ENCODE data around the gene SLC6A8.

SLC6A8 gene

DNA sequence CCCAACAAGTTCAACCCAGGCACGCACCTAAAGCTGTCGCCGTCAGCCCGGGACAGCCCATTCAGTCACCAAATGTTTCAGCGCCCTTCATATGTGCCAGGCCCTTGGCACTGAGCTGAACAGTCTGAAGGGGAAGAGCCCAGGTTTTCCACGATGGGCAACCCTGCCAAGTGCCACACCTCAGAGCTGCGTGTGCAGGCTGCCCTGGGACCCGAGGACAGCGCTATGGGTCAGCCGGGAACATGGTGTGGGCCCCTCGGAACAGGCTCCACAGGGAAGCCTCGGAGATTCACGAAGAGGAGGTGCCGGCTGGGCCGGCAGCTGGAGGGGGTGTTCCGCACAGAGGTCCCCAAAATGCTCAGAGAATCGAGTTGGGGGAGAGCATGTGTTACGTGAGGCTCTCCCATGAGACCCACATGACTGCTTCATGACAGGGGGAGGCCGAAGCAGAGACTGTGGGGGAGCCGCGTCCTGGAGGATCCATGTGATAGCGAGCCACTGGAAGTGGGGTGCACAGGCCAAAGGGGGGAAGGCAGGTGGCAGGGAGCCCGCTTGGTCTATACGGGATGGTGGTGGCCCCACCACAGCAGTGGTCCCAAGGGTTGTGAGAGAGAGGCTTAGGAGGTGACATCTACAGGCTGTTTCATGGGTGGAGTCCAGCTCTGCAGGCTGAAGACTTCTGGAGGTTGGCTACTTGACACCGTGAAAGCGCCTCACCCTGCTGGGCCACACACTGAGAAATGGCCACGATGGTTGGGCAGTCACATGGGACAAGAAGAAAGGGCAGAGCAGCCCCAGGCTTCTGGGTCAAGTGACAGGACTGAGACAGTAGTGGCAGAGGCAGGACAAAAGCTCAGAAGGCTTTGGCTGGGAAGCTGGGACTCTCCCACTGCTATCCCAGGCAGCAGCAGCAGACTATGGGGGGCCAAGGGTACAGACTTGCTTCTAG is 22.3 kb downstream of the SLC6A8 start:
- H3K9me3 ChIP-seq (ENCODE audit: insufficient read depth, low read depth, low read length): no peaks in the 10 kb centered on the region
- H3K36me3 ChIP-seq (ENCODE audit: insufficient read depth, low read length): peaks cover 10% of the 10 kb centered on the region; the same call in 1 of the 2 replicates
- no peaks in the 10 kb centered on the region for H3K79me2 ChIP-seq (ENCODE audit: insufficient read depth, low read length)

DNA sequence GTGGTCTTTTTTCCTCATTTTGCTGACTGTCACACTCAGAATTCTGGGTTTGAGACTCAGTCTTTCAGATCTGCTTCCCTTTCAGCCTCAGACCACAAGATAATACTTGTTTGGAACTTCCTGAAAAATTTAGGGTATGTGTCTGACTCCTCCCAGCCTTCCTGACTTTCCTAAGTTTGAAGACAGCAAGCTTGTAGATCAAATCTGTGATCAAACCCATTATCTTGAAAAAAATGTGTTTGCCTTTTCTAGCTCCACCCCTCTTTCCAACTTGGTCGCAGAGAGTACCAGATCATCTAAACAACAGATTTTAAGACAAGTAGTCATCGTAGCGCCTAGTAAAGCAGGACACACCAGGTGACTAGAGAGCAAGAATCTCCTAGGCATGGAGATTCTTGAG is 26.5 kb downstream of the SLC6A8 start:
- Histone ChIP-seq H2AFZ (ENCODE audit: low read length) (no peak overlapping the region), H3K9me3 (ENCODE audit: insufficient read depth, low read depth, low read length) (no peaks in the 10 kb centered on the region), H3F3A (ENCODE audit: low read depth) (no peaks in the 10 kb centered on the region), H3K9me2 (replicated peaks; ENCODE audit: low read depth, low read length) (no peaks in the 10 kb centered on the region), H3K36me3 (ENCODE audit: insufficient read depth, low read length) (peaks cover 36% of the 10 kb centered on the region; the same call in 1 of the 2 replicates), H3K79me2 (ENCODE audit: insufficient read depth, low read length) (peaks cover 25% of the 10 kb centered on the region; the same call in 1 of the 2 replicates), H3K4me1 (ENCODE audit: insufficient read depth, low read length, poor library complexity, severe bottlenecking) (no peaks in the 10 kb centered on the region), H3K4me2 (ENCODE audit: low read depth, low read length, poor library complexity, severe bottlenecking) (no peak overlapping the region), H3K27me3 (ENCODE audit: insufficient read depth, low read length, poor library complexity, severe bottlenecking) (no peaks in the 10 kb centered on the region), H3K4me3 (ENCODE audit: low read length, poor library complexity, severe bottlenecking) (no peak overlapping the region), H3K9ac (ENCODE audit: low read depth, low read length, poor library complexity, severe bottlenecking) (no peak overlapping the region), H4K20me1 (ENCODE audit: insufficient read depth, low read length, poor library complexity, severe bottlenecking) (peaks cover 7% of the 10 kb centered on the region)
- no peak for TF ChIP-seq EZH2phosphoT487 (IDR thresholded peaks at IDR 0.05; ENCODE audit: borderline replicate concordance)
- TF ChIP-seq, protein P1, sequence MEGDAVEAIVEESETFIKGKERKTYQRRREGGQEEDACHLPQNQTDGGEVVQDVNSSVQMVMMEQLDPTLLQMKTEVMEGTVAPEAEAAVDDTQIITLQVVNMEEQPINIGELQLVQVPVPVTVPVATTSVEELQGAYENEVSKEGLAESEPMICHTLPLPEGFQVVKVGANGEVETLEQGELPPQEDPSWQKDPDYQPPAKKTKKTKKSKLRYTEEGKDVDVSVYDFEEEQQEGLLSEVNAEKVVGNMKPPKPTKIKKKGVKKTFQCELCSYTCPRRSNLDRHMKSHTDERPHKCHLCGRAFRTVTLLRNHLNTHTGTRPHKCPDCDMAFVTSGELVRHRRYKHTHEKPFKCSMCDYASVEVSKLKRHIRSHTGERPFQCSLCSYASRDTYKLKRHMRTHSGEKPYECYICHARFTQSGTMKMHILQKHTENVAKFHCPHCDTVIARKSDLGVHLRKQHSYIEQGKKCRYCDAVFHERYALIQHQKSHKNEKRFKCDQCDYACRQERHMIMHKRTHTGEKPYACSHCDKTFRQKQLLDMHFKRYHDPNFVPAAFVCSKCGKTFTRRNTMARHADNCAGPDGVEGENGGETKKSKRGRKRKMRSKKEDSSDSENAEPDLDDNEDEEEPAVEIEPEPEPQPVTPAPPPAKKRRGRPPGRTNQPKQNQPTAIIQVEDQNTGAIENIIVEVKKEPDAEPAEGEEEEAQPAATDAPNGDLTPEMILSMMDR (conservative IDR thresholded peaks at IDR 0.05; ENCODE audit: low read length): no peak

More for the DNA sequence above, 22.3 kb downstream of the SLC6A8 start:
- no peaks in the 10 kb centered on the region for H3K4me1 ChIP-seq (ENCODE audit: insufficient read depth, low read length, poor library complexity, severe bottlenecking)
- no peaks in the 10 kb centered on the region for H3F3A ChIP-seq (ENCODE audit: low read depth)
- no peak overlapping the region for H3K4me3 ChIP-seq (ENCODE audit: low read length, poor library complexity, severe bottlenecking)
- H3K4me2 ChIP-seq (ENCODE audit: low read depth, low read length, poor library complexity, severe bottlenecking): no peak overlapping the region
- no peak overlapping the region for H3K9ac ChIP-seq (ENCODE audit: low read depth, low read length, poor library complexity, severe bottlenecking)
- H4K20me1 ChIP-seq (ENCODE audit: insufficient read depth, low read length, poor library complexity, severe bottlenecking): peaks cover 4% of the 10 kb centered on the region
- TF ChIP-seq, protein P1 (conservative IDR thresholded peaks at IDR 0.05; ENCODE audit: low read length): no peak
- TF ChIP-seq EZH2phosphoT487 (IDR thresholded peaks at IDR 0.05; ENCODE audit: borderline replicate concordance): no peak
- H3K9me2 ChIP-seq (replicated peaks; ENCODE audit: low read depth, low read length): no peaks in the 10 kb centered on the region
- no peaks in the 10 kb centered on the region for H3K27me3 ChIP-seq (ENCODE audit: insufficient read depth, low read length, poor library complexity, severe bottlenecking)
- H2AFZ ChIP-seq (ENCODE audit: low read length): no peak overlapping the region

DNA sequence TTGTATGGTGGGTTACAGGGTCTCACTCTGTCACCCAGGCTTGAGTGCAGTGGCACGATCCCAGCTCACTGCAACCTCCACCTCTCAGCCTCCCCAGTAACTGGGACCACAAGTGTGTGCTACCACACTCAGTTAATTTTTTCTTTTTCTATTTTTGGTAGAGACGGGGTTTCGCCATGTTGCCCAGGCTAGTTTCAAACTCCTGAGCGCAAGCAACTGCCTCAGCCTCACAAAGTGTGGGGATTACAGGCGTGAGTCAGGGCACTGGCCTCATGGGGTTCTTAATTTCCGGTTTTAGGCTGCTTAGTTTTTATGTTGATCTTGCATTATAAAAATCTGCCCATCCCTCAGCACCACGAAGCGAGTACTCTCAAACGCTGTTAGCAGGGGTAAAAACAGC is 29.7 kb downstream of the SLC6A8 start:
- Histone ChIP-seq H3K9me2 (replicated peaks; ENCODE audit: low read depth, low read length) (no peaks in the 10 kb centered on the region), H3F3A (ENCODE audit: low read depth) (no peaks in the 10 kb centered on the region), H3K4me1 (ENCODE audit: insufficient read depth, low read length, poor library complexity, severe bottlenecking) (peaks cover 10% of the 10 kb centered on the region), H4K20me1 (ENCODE audit: insufficient read depth, low read length, poor library complexity, severe bottlenecking) (peaks cover 23% of the 10 kb centered on the region), H3K36me3 (ENCODE audit: insufficient read depth, low read length) (peaks cover 50% of the 10 kb centered on the region; the same call in 1 of the 2 replicates), H3K9ac (ENCODE audit: low read depth, low read length, poor library complexity, severe bottlenecking) (no peak overlapping the region), H3K9me3 (ENCODE audit: insufficient read depth, low read depth, low read length) (no peaks in the 10 kb centered on the region), H3K4me3 (ENCODE audit: low read length, poor library complexity, severe bottlenecking) (no peak overlapping the region), H3K79me2 (ENCODE audit: insufficient read depth, low read length) (peaks cover 57% of the 10 kb centered on the region), H3K4me2 (ENCODE audit: low read depth, low read length, poor library complexity, severe bottlenecking) (no peak overlapping the region), H2AFZ (ENCODE audit: low read length) (no peak overlapping the region), H3K27me3 (ENCODE audit: insufficient read depth, low read length, poor library complexity, severe bottlenecking) (no peaks in the 10 kb centered on the region)
- TF ChIP-seq, protein P1 (conservative IDR thresholded peaks at IDR 0.05; ENCODE audit: low read length): no peak
- TF ChIP-seq EZH2phosphoT487 (IDR thresholded peaks at IDR 0.05; ENCODE audit: borderline replicate concordance): no peak

Data from Loucy (cell line).